Epithelial cell of prostate (primary cell): ENCODE data around the gene SRMS.

ENCODE experiments used
- DNase-seq: peaks from one replicate; pipeline ENCODE4 v3.0.0-alpha.2; 2011; ENCODE audit warnings: low read depth, low spot score
- H3K27ac ChIP-seq: fragments of 450-650 bp; 2 replicates; pipeline ENCODE4 v1.5.1; 2017; ENCODE audit warnings: mild to moderate bottlenecking

SRMS gene

DNA sequence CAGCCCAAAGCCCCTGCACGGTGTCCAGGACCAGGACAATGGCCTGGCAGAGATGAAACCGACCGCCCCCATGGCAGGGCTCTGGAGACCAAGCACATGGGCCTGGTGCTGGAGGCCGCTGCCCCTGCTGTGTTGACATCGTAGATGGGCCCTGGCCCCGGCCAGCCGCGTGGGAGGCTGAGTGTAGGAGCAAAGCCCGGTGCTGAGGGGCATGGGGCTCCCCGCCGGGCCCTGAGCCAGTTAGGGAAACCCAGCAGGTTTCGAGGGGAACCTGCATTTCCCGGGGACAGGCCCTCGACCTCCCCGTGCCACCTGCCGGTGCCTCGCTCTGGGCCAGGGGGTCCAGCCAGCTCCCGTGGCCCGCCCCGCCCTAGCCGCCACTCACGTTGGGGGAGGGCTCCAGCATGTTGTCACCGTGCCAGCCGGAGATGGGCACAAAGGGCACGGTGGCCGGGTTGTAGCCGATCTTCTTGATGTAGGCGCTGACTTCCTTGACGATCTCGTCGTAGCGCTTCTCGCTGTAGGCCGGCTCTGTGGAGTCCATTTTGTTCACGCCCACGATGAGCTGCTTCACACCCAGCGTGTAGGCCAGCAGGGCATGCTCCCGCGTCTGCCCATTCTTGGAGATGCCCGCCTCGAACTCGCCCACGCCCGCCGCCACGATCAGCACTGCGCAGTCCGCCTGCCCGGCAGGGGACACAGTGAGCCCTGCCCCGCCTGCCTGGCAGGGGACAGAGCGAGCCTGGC, 53.0 kb downstream of the SRMS start:
- DNase-seq = no peak
- H3K27ac ChIP-seq = no peak overlapping the region

DNA sequence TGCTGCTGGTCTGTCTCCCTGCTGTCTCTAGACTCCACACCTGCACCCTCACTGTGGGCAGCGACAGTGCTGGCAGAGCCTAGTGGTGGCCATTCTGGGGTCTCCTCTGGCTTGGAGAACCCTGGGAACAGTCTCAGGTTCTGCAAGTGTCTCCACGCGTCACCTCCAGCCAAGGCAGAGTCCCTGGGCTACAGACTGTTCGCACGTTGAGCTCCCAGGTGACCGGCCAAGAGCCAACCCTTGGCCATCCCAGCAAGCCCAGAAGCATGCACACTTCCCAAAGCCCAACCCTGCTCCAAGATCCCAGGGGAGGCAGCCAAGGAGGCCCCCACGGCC, 53.5 kb downstream of the SRMS start:
- no peak for DNase-seq
- H3K27ac ChIP-seq = no peak overlapping the region

GRCh38 chr20:63493563-63494020, 54.0 kb downstream of the SRMS start:
- no peak for DNase-seq
- H3K27ac ChIP-seq = no peak overlapping the region

GRCh38 chr20:63492982-63493381, 54.6 kb downstream of the SRMS start:
- no peak overlapping the region for H3K27ac ChIP-seq
- DNase-seq = no peak

DNA sequence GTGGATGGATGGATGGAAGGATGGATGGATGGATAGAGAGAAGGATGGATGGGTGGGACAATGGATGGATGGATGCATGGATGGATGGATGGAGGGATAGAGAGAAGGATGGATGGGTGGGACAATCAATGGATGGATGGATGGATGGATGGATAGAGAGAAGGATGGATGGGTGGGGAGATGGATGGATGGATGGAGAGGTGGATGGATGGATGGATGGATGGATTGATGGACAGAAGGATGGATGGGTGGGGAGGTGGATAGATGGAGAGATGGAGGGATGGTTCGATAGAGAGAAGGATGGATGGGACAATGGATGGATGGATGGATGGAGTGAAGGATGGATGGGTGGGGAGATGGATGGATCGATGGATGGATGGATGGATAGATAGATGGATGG, 55.0 kb downstream of the SRMS start:
- DNase-seq = no peak
- no peak overlapping the region for H3K27ac ChIP-seq

DNA sequence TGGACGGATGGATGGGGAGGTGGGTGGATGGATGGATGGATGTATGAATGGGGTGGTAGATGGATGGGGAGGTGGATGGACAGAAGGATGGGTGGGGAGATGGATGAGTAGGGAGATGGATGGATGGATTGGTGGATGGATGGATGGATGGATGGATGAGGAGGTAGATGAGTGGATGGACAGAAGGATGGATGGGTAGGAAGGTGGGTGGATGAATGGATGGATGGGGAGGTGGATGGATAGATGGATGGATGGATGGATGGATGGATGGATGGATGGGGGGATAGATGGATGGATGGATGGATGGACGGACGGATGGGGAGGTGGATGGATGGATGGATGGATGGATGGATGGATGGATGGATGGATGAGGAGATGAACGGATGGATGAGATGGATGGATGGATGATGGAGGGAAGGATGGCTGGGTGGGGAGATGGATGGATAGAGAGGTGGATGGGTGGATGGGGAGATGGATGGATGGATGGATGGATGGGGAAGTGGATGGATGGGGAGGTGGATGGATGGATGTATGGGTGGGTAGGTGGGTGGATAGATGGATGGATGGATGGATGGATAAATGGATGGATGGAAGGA, 55.8 kb downstream of the SRMS start:
- no peak overlapping the region for H3K27ac ChIP-seq
- DNase-seq = no peak

DNA sequence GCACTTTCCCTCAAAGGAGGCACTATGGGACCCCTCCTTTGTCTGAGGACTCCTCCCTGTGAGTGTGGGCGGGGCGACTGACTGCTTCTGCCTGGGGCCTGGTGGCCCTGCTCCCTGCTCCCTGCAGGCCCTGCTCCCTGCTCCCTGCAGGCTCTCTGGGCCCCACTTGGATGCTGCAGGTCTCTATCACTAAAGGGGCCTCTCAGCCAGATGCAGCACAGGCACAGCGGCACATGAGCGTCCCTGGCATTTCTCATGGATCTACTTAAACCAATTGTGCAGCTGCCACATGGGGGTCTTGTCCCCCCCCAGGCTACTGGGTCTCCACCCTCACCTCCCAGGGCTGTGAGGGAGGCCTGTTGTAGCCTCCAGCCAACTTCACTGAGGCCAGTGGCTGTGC, 56.5 kb downstream of the SRMS start:
- no peak overlapping the region for H3K27ac ChIP-seq
- DNase-seq = no peak
